Hepatocyte (in vitro differentiated cells): ENCODE results near the gene MTURN.

ENCODE experiments used
- EZH2 ChIP-seq: fragments of 200-600 bp; sonication (generic); IDR thresholded peaks from 2 replicates; pipeline ENCODE4 v1.6.1; 2016; ENCODE audit warnings: antibody characterized with exemption, mild to moderate bottlenecking, borderline replicate concordance
- EZH2phosphoT487 ChIP-seq: fragments of 200-600 bp; sonication (generic); IDR thresholded peaks from one replicate; pipeline ENCODE4 v1.6.1; 2018; ENCODE audit warnings: antibody characterized with exemption, mild to moderate bottlenecking, low read depth, moderate library complexity; ENCODE audit not compliant: unreplicated experiment, severe bottlenecking
- TF ChIP-seq, protein P1 (sequence below): fragments of 200-600 bp; sonication (generic); IDR thresholded peaks from 2 replicates; pipeline ENCODE4 v1.5.1; 2016; ENCODE audit warnings: antibody characterized with exemption, mild to moderate bottlenecking; ENCODE audit not compliant: poor library complexity

DNA sequence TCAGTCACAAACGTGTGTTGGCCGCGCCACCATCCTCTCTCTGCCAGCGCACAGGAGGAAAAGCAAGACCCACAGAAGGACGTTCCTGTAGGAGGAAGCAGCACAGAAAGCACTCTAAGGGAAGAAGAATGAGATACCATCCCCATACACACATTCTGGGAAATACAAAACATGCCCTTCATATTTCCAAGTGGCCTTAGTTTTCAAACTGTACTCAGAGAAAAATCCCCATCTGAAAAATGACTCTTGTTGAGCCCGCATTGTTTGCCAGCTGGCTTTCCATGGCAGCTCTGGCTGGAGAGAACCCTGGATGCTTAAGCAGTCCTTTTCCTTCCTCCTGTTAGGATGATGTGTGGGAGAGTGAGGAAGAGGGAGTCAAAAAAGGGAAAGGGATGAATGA lies 33.1 kb downstream of the MTURN start:
- TF ChIP-seq, protein P1, sequence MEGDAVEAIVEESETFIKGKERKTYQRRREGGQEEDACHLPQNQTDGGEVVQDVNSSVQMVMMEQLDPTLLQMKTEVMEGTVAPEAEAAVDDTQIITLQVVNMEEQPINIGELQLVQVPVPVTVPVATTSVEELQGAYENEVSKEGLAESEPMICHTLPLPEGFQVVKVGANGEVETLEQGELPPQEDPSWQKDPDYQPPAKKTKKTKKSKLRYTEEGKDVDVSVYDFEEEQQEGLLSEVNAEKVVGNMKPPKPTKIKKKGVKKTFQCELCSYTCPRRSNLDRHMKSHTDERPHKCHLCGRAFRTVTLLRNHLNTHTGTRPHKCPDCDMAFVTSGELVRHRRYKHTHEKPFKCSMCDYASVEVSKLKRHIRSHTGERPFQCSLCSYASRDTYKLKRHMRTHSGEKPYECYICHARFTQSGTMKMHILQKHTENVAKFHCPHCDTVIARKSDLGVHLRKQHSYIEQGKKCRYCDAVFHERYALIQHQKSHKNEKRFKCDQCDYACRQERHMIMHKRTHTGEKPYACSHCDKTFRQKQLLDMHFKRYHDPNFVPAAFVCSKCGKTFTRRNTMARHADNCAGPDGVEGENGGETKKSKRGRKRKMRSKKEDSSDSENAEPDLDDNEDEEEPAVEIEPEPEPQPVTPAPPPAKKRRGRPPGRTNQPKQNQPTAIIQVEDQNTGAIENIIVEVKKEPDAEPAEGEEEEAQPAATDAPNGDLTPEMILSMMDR = no peak
- TF ChIP-seq EZH2phosphoT487 (no peak), EZH2 (no peak)
